Fibroblast of mammary gland (primary cell): Measurements from ENCODE around the gene SPIRE2.
A peak's percentile ranks its signal among the peaks of the same experiment; 100 is the strongest.

Source experiments
- DNase-seq: peaks from one replicate; pipeline ENCODE4 v3.0.0-alpha.2; 2010; ENCODE audit warnings: low read depth
- H3K4me3 ChIP-seq: 2 replicates; pipeline ENCODE4 v1.5.1; 2011; ENCODE audit warnings: low read depth, mild to moderate bottlenecking, low read length, moderate library complexity; ENCODE audit not compliant: control insufficient read depth
- CTCF ChIP-seq: conservative IDR thresholded peaks from 2 replicates; pipeline ENCODE4 v1.5.1; 2011; ENCODE audit warnings: low read depth, low read length, inconsistent platforms; ENCODE audit not compliant: control insufficient read depth, insufficient read depth

Gene SPIRE2

GRCh38 chr16:89909777-89910716 is 81.8 kb downstream of the SPIRE2 start:
- TF ChIP-seq CTCF: peak; percentile 76
- DNase-seq: peak; percentile 82
- H3K4me3 ChIP-seq: no peak overlapping the region

- no peak overlapping the region for H3K4me3 ChIP-seq
- DNase-seq: no peak
- no peak for TF ChIP-seq CTCF
Measured at GRCh38 chr16:89910717-89911354, 82.6 kb downstream of the SPIRE2 start.

GRCh38 chr16:89911375-89911774 is 83.1 kb downstream of the SPIRE2 start:
- no peak for DNase-seq
- no peak overlapping the region for H3K4me3 ChIP-seq
- no peak for TF ChIP-seq CTCF

GRCh38 chr16:89912143-89912542 is 83.9 kb downstream of the SPIRE2 start:
- no peak for TF ChIP-seq CTCF
- DNase-seq: no peak
- H3K4me3 ChIP-seq: no peak overlapping the region

GRCh38 chr16:89912627-89913026 is 84.4 kb downstream of the SPIRE2 start:
- H3K4me3 ChIP-seq: no peak overlapping the region
- DNase-seq: no peak

More at GRCh38 chr16:89912627-89913026, 84.4 kb downstream of the SPIRE2 start:
- no peak for TF ChIP-seq CTCF
